Measurements from ENCODE around the gene TUSC2.

TUSC2 gene

GRCh38 chr3:50334339-50335075 lies 6.5 kb upstream of the TUSC2 start:
- no peak for DNase-seq

GRCh38 chr3:50333744-50334328 lies 5.8 kb upstream of the TUSC2 start:
- DNase-seq = no peak

- DNase-seq = no peak
Measured at GRCh38 chr3:50331364-50331907, 3.4 kb upstream of the TUSC2 start.

- no peak for DNase-seq
Measured at GRCh38 chr3:50330330-50330729, 2.3 kb upstream of the TUSC2 start.

- no peak for DNase-seq
Measured at GRCh38 chr3:50327129-50327528, 894 bp downstream of the TUSC2 start.

GRCh38 chr3:50326182-50326541 lies 1.9 kb downstream of the TUSC2 start:
- DNase-seq = no peak

GRCh38 chr3:50325497-50326181 lies 2.4 kb downstream of the TUSC2 start:
- no peak for DNase-seq

- no peak for DNase-seq
Measured at GRCh38 chr3:50325113-50325480, 2.9 kb downstream of the TUSC2 start.

- DNase-seq = no peak
Measured at GRCh38 chr3:50324351-50325112, 3.5 kb downstream of the TUSC2 start.

- DNase-seq = no peak
Measured at GRCh38 chr3:50323614-50324199, 4.3 kb downstream of the TUSC2 start.

- no peak for DNase-seq
Measured at GRCh38 chr3:50323092-50323600, 4.9 kb downstream of the TUSC2 start.

GRCh38 chr3:50322386-50323091 lies 5.5 kb downstream of the TUSC2 start, which contains the start of gene HYAL2:
Gene HYAL2 (minus strand): TSS chr3:50322745. CDS start chr3:50320489, 2,256 bp downstream.
- no peak for DNase-seq

- DNase-seq = no peak
Measured at GRCh38 chr3:50322115-50322385, 6.0 kb downstream of the TUSC2 start.

GRCh38 chr3:50321336-50322114 lies 6.5 kb downstream of the TUSC2 start:
- peak; percentile 34 for DNase-seq

GRCh38 chr3:50320853-50321335 lies 7.1 kb downstream of the TUSC2 start:
- DNase-seq = no peak

GRCh38 chr3:50319894-50320625 lies 8.0 kb downstream of the TUSC2 start:
- DNase-seq = no peak

GRCh38 chr3:50319181-50319893 lies 8.7 kb downstream of the TUSC2 start:
- DNase-seq = no peak

- no peak for DNase-seq
Measured at GRCh38 chr3:50318615-50319014, 9.4 kb downstream of the TUSC2 start.

GRCh38 chr3:50318163-50318562 lies 9.9 kb downstream of the TUSC2 start:
- DNase-seq = no peak

GRCh38 chr3:50317300-50317699 lies 10.7 kb downstream of the TUSC2 start:
- DNase-seq = no peak
